ENCODE data around the gene PHF10. TPM values are rescaled to one million over a fixed set of nuclear protein-coding genes. Genes with fewer than 3 reads are reported as not detected.

Gene PHF10
- total RNA-seq, 2 donors from 2014 or later: 49.9 to 54.7 TPM

DNA sequence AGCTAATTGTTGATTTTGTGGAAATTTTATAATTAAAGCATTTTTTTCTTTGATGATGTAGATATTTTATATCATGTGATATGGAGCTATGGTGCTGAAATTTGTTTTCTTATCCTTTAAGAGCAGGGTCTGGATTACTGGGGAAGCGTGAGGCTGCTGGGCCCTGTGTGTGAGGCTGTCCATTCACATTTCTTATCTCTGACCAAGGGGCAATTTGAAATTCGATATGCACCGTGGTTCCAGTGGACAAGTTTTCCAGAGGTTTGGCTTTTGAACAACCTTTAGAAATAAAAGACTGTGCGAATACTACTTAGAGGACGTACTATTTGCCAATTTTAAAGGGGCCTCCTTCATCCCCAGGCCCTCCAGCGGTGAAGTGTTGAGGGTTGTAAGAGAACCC is 30.9 kb upstream of the PHF10 start:
- Histone ChIP-seq H3K27ac (no peak overlapping the region), H3K4me1 (peaks cover 0 to 16% of the 10 kb centered on the region in 2 donors), H3K4me3 (no peak overlapping the region), H3K9me3 (no peaks in the 10 kb centered on the region), H3K36me3 (peaks cover 17% of the 10 kb centered on the region), H3K27me3 (no peaks in the 10 kb centered on the region)
- no peak for DNase-seq (ENCODE audit: low spot score)
- TF ChIP-seq, protein P1, sequence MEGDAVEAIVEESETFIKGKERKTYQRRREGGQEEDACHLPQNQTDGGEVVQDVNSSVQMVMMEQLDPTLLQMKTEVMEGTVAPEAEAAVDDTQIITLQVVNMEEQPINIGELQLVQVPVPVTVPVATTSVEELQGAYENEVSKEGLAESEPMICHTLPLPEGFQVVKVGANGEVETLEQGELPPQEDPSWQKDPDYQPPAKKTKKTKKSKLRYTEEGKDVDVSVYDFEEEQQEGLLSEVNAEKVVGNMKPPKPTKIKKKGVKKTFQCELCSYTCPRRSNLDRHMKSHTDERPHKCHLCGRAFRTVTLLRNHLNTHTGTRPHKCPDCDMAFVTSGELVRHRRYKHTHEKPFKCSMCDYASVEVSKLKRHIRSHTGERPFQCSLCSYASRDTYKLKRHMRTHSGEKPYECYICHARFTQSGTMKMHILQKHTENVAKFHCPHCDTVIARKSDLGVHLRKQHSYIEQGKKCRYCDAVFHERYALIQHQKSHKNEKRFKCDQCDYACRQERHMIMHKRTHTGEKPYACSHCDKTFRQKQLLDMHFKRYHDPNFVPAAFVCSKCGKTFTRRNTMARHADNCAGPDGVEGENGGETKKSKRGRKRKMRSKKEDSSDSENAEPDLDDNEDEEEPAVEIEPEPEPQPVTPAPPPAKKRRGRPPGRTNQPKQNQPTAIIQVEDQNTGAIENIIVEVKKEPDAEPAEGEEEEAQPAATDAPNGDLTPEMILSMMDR (IDR thresholded peaks at IDR 0.05): no peak

DNA sequence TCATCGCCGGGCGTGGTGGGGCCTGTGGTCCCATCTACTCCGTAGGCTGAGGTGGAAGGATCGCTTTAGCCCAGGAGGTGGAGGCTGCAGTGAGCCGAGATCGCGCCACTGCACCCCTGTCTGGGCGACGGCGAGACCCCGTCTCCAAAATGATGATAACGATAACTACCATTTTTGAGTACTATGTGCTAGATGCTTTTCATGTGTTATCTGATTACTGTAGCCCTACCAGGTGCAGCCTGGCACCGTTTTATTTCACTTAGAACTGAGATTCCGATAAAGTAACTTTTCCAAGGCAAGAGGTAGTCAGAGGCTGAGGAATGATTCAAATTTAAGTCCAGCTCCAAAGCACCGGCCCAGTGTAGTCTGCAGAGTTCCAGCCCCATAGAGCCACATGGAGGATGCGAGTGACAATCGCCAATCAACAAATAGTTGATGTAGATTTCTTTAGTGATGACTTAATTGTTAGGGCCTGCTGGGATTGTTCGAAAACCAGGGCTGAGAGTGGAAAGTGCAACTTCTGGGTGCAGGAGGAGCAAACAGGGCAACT is 27.8 kb upstream of the PHF10 start:
- peaks cover 2% of the 10 kb centered on the region for H3K36me3 ChIP-seq
- peak overlapping the region; percentile 92 to 94 for H3K27ac ChIP-seq
- H3K4me1 ChIP-seq: peaks cover 0 to 20% of the 10 kb centered on the region in 2 donors
- H3K4me3 ChIP-seq: peak overlapping the region; percentile 74 to 82
- TF ChIP-seq, protein P1 (IDR thresholded peaks at IDR 0.05): no peak
- no peaks in the 10 kb centered on the region for H3K9me3 ChIP-seq
- DNase-seq (ENCODE audit: low spot score): no peak
- H3K27me3 ChIP-seq: no peaks in the 10 kb centered on the region

DNA sequence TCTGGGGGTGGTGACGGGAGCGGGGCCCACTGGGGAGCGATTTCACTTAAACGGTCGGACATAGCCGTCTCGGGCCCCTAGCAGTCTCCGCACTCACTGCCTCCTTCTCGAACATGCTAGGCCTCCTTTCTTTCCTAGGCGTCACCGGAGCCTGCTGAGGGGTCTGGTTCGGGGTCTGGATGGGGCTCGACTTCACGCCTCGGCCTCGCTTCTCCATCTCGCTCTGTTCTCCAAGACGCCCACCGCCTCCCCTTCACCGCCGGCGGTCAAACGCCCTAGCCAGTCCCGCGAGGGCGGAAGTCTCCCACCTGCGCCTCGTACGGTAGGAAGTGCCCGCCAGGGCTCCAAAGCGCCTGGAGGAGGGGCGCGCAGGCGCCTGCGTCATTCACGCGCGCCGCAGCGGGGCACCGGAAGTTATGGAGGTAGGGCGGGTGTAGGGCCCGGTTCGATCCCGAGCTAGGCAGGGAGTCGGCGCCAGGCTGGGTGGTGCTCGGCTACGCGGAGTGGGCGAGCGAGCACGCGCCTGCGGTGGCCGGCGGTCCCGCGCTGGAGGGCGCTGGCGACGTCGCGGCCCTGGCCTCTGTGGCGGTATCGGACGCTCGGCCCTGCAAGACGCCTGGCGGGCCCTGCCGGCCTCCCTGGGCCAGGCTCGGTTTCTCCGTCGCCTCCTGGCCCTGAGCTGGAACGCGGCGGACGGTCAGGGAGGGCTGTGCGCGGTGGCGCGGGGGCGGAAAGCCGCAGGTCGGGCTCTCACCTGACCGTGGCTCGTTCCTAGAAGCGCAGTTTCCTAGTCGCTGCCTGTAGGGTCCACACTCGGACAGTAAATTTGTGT is 27.2 kb upstream of the PHF10 start, which contains the start of the genes DYNLT2 and ERMARD:
TSS of gene DYNLT2 (minus strand) at position 331 of the 832 bp plus-strand sequence. CDS start at position 217, 114 bp downstream.
TSS of gene ERMARD (plus strand) at position 381 of the 832 bp plus-strand sequence. CDS start at position 417, 36 bp downstream.
- Histone ChIP-seq H3K27ac (peak within 1 kb of the TSS; percentile 92 to 94), H3K27me3 (no peaks in the 10 kb centered on the region), H3K4me3 (peak within 1 kb of the TSS; percentile 74 to 82), H3K9me3 (no peaks in the 10 kb centered on the region), H3K4me1 (peaks cover 0 to 20% of the 10 kb centered on the region in 2 donors), H3K36me3 (no peaks in the 10 kb centered on the region)
- DNase-seq (ENCODE audit: low spot score): peak; percentile 92
- TF ChIP-seq, protein P1 (IDR thresholded peaks at IDR 0.05): peak in 1 of 2 donors; percentile 46

DNA sequence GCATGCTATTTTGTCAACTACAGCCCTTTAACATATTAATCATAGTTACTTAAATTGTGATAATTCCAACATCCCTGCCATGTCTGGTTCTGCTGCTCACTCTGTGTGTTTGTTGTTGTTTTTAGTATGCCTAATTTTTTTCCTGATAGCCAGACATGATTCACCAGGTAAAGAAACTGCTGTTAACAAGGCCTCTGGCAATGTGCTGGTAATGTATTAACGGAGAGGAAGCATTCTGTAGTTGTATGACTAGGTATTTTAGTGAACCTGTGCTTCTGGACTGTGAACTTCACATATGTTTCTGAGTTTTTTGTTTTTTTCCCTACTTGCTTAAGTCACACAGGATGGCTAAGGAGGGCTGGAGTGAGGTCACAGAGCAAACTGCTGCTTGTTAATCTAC is 22.3 kb upstream of the PHF10 start:
- Histone ChIP-seq H3K9me3 (no peaks in the 10 kb centered on the region), H3K4me3 (no peak overlapping the region), H3K27me3 (no peaks in the 10 kb centered on the region), H3K36me3 (no peaks in the 10 kb centered on the region), H3K4me1 (peaks cover 0 to 13% of the 10 kb centered on the region in 2 donors), H3K27ac (no peak overlapping the region)
- TF ChIP-seq, protein P1 (IDR thresholded peaks at IDR 0.05): no peak
- no peak for DNase-seq (ENCODE audit: low spot score)

DNA sequence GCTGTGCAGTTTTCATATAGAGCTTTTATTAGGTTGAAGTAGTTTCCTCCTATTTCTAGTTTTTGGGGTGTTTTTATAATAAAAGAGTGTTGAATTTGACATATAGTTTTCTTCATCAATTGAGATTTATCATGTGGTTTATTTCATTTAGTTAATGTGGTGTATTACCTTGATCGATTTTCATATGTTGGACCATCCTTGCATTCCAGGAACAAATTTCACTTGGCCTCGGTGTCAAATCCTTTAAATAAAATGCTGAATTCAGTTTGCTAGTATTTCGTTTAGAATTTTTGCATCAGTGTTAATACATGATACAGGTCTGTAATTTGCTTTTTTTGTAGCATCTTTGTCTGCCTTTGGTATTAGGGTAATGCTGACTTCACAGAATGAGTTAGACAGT is 21.1 kb upstream of the PHF10 start:
- Histone ChIP-seq H3K9me3 (no peaks in the 10 kb centered on the region), H3K4me1 (peaks cover 0 to 6% of the 10 kb centered on the region in 2 donors), H3K27me3 (no peaks in the 10 kb centered on the region), H3K27ac (no peak overlapping the region), H3K36me3 (no peaks in the 10 kb centered on the region), H3K4me3 (no peak overlapping the region)
- DNase-seq (ENCODE audit: low spot score): no peak
- TF ChIP-seq, protein P1 (IDR thresholded peaks at IDR 0.05): no peak
